Ecto neural progenitor cell (in vitro differentiated cells): ENCODE measurements around the gene BMP10.
A peak's percentile ranks its signal among the peaks of the same experiment; 100 is the strongest.

ENCODE experiments used
- DNase-seq: peaks from one replicate; pipeline ENCODE4 v3.0.0-alpha.2; 2018; ENCODE audit warnings: low spot score

BMP10 gene

DNA sequence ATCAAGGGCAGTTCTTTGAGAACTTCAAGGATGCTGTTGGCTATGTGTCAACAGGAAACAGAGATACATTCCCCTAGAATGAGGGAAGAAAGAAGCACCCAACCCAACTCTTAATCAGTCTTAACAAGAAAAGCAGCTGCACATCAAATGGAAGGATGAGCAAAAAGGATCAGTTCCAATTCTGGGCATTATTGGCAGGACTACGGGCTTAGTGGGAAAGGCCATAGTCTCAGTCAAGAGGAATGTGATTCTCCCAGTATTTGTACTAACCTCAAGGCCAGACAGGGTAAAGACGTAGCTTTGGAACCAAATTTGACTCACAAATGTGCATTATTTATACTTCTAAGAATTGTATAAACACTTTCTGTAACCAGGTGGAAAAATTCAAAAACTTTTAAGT, 18.2 kb downstream of the BMP10 start:
- no peak for DNase-seq

DNA sequence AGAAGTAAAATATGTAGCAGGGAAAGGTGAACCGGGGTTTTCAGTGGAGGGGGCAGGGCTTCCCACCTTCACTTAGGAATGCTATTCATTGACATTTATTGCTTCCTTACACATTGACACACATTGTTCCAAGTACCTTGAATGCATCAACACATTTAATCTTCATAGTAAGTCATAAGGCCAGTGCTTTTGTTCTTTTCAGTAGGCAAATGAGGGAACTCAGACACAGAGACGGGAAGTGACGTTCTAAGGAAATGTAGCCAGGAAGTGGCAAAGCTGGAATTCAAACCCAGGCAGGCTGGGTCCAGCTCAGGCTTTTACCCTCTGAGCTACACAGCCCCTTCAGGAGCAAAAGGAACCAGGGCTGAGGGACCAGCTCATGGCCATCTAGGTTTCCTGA, 20.7 kb downstream of the BMP10 start:
- no peak for DNase-seq

DNA sequence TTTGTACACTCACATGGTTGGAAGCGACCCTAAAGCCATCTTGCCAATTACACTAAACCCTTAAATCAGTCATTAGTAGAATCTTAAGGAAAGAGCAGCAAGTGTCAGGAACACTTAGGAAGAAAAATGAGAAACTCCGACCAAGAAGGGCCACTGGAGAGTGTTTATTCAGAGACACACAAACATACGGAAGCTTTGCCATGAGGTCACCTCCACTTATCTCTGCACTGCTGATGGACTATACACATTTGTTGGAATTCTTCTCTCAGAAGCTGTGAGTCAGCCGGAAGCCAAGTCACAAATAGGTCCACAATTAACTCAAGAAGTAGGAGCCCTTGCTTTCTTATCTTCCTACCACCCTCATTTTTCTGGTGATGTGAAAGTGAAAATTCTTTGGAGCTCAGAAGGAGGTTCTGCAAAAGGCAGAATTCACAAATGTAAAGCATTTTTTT, 21.6 kb downstream of the BMP10 start:
- no peak for DNase-seq

DNA sequence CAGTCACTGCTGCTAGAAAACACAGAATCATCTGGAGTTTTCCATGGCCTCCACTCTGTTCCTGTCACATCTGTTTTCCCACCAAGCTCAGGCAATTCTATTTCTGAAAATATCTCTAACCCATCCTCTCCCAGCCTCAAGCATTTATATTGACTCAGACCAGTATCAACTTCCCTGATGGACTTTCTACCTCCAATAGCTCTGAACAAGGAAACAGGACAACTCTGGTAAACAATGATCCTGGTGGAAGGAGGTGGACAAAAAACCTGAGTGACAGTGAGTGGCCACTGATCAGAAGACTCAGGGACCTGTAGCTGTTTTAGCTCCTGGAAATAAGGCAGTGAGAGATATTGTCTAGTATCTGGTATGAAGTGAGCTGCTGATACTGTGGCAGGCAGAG, 23.4 kb downstream of the BMP10 start:
- DNase-seq, result no peak

DNA sequence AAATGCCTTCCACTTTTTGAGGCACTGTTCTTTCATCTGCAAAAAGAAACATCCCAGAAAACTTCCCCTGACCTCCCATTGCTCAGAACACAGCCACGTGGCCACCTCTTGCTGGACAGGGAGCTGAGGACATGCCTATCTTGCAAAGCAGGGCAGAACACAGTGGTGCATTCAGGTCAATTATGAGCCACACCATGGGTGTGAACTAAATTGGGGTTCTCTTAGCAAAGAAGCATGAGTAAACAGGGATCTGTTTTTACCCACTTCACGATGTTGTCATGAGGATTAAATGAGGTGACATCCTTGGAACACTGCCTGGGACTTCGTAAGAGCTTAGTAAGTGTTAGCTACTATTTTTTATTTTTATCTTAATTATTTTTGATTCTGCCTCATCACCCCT, 25.1 kb downstream of the BMP10 start:
- DNase-seq, result no peak

DNA sequence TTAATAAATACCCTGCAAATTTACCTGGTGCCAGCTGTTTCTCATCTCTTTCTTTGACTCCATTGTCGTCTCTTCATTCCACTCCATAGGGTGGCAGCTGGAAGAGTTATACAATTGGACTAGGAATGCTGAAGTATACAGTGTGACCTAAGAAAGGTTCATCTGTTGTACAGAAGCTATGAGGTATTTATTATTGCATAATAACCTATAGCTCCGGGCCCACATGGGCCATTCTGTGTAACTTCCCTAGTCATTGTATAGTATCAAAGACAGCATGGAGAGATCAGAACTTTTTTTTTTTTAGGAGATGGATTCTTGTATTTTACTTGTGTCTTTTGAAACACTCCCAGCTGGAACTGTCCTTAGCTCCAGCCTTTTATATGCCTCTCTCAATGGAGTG, 26.2 kb downstream of the BMP10 start:
- no peak for DNase-seq

DNA sequence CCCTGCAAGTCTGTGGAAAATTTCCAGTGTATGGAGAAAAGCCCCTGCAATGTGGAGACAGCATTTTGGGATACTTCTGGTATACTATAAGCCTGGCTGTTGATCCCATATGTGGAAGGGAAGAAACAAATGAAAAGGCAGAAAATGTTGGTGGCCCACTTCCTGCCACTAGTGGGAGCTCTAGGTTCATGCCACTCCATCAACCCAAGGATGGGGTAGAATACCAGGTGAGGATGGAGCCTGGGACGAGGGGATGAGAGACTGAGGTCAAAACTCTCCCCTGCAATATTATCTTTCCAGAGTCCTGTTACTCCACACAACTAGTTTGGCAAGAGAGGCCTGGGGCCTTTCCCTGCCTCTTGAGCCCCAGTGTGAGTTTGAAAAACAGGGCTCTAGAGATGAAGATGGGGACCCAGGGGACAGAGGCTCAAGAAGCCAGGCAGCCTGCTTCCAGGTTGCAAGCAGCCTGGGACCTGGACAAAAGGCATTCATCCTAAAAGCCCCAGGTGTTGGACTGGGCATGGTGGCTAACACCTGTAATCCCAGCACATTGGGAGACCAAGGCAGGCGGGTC, 31.9 kb downstream of the BMP10 start:
- DNase-seq, result no peak

DNA sequence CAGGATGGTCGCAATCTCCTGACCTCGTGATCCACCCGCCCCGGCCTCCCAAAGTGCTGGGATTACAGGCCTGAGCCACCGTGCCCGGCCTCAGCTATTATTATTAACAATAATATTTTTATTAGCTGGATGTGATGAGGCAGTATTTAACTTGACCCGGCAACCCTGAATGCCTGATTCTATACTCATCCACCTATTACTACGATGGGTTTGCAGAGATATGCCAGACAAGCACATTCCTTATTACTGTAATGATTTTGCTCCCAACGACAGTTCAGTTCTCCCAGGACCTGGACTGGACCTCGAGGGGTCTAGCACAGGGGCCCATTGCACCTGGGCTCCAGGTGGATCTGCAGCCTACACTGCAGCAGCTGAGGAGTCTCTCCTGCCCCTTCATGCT, 32.6 kb downstream of the BMP10 start:
- DNase-seq, result no peak

DNA sequence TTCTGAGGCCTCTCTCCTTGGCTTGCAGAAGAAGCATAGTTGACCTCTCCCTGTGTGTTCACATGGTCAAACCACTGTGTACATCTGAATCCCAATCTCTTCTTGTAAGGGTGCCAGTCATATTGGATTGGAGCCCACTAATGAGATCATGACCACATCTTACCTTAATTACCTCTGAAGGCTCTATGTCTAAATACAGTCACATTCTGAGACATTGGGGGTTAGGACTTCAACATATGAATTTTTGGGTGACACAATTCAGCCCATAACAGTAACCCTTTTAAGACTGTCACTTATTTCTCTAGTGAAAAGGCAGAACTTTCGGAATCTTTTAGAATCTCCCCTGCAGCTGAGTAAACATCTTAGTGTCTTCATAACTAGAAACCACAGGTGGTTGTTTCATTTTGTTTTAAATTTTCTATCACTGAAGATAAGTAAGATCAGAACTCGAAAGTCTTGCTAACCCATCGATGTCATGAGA, 33.3 kb downstream of the BMP10 start:
- DNase-seq, result no peak

DNA sequence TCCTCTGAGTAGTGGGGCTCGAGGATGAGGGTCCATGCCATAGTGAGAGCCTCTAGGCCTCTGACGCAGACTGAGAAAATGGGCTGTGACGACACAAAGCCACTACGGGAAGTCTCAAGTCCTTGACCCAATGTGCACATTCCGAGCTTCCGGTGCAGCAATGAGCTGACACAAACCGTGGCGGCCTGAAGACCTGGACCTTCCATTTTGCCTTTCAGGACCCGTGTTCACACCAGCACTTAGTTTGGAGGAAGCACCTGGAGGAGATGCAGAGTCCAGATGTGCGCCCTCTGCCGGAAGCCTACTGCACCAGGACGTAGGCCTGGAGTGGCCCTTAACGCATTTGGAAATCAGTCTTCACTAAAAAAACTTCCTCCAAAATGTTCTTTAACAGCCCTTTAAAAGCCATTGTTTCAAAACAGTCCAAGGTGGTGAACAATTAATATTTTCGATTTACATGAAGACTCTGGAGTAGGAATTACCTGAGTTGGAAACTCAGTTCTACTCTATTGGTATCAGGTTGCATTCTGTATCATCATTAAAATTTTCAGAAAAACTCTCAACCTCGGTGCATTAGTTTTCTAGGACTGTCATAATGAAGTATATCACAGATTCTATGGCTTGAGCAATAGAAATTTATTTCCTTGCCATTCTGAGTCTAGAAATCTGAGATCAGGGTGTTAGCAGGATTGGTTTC, 33.9 kb downstream of the BMP10 start:
- DNase-seq, result peak; percentile 69

DNA sequence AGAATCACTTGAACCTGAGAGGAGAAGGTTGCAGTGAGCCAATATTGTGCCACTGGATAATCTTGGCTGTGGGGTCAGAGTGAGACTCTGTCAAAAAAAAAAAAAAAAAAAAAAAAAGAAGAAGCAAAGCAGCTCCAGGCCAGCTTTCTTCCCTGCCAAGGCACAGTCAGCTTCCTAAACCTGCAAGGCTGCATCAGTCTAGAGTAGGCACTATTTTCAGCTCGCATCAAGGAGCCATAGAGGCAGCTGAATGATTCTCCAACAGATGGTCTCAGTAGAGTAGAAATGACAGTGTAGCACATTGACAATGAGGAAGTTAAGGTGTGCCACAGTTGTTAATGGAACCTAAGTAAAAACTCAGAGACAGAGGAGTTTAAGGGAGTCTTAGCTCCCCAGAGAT, 35.6 kb downstream of the BMP10 start:
- DNase-seq, result no peak

DNA sequence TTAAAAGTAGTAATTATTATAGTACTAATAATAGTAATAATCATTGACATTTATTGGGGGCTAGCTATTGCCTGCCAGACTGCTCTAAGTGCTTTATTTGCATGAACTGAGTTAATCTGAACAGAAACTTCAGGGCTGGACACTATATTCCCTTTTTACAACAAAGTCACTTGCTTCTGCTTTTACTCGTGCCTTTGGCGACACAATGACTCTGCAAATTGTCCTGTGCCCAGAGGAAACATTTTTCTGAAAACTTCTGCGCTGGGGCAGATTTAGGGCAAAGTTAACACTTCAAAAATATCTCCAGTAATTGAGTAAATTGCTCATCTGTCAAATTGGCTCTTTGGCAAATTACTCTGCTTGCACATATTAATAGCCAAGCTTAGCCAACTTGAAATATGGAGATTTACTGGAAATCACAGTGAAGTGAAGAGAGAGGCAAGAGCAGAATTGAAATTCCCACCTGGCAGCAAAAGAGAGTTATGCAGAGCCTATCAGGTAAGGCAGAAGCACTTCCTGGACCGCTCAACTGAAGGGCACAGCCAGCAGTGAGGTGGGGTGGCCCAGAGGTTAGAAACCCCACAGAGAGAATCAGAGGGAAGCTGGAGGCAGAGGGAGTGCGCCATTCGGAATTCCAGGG, 36.3 kb downstream of the BMP10 start:
- DNase-seq, result no peak

DNA sequence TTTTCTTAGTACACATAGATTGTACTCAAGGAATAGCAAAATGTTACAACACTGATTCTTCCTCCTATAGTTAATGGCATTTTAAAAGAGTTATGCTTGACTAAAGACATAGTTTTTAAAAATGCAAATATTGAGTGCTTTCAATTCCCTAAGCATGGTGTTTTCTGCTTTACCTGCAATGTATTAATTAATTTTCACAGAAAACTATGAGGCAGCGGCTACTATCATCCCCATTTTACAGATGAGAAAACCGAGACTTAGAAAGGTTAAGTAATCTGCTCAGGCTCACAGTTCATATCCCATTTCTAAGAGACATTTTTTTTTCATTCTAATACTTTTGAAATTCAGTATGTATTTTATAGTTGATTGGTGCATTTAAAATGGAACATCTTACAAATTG, 38.0 kb downstream of the BMP10 start:
- DNase-seq, result no peak

DNA sequence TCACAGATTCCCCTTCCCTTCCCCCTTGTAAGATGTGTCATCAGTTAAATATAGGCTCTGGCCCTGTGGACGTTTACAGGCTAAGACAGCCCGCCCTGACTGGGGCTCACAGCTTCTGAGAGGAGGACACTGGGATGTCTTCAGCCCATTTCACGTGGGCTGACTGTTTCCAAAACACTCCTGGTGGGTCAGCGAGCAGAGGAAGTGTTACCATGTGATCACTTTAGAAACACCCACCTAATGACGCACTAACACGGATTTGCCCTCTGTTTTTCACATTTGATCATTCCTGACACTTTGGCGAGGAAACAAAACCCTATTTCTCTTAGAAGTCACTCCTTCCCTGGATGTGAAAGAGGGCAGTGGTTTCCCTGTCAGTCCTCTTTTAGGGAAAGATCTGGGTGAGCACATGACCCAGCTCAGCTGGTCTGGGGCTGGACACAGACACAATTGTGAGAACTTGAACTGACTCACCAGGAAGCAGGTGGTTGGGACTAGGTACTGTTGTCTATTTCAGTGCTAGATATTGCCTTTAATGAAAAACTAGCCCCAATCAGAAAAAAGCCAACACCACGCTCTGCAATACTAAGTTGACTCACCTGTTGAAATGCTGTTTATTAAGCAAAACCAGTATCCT, 38.8 kb downstream of the BMP10 start:
- no peak for DNase-seq

DNA sequence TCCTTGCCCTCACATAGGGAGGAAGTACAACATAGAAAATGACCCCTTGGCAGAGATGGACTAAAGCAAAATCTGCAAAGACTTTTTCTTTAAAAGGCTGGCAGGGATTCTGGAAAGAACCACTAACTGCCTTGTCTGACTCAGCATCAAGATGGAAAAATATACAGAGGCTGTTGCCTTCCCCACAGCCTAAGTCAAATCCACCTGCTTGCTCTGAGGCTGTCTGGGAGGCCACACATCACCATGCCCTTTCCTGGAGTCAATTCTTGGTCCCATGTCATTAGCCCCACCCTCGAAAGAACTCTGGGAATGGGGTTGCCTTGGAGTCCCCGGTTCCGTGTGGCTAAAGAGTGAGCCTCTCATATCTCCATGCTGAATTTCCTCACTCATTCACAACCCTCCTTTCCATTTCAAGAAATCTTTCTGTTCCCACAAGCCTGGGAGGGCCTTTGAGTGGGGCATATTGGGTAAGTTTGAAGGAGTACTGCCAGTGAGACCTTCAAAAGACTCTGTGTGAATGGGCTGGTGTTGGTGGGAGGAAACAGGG, 39.4 kb downstream of the BMP10 start:
- DNase-seq, result no peak

DNA sequence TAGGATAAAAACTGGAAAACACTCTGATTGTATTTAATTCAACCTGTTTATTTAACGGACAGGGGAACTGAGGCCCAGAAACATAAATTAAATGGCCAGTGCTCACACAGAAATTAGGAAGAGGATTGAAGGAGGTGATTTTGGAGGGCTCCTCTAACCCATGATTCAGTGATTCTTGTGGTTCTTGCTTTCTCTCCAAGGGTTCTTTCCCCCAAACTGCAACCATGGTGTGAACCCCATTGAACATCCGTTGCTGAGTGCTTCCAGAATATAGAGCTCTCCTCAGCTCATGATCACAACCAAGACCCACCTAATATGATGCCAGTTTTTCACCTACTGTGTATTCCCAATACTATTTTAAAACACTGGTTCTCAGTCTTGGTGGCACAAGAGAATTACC, 41.4 kb downstream of the BMP10 start:
- no peak for DNase-seq

DNA sequence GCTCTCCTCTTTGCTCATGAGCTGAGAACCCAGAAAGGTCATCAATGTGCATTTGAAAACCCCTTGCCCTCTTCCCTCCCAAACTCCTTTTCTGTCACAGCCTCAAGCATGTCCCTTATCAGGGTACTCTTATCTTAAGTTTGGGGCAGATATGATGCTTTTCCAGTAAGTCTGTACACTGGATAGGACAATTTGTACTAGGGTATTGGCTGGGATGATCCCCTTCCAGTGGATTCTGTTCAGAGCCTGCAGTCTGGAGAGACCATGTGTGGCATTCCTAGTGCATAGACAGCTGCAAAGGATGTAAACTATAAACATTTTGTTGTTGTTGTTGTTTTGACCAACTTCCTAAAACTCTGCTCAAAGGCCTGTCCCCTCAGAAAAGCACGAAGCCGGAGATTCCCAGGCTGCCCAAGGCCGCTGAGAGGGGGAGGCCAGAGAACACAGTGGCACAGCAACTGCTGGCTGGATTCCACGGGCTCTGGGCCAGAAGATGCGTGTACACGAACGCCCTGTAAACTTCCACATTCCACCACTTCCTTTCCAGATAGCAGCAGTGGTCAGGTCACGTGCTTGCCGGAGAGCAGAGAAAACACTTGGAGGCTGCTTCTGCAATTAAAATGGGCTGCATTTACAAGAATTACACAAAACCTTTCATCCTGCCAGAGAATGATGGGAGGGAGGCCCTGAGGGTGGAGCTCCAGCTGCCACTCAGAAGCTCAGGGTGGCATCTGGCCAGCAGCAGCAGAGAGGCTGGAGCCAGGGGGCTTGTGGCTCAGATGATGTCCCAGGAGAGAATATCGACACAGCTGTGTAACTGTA, 42.1 kb downstream of the BMP10 start:
- no peak for DNase-seq

DNA sequence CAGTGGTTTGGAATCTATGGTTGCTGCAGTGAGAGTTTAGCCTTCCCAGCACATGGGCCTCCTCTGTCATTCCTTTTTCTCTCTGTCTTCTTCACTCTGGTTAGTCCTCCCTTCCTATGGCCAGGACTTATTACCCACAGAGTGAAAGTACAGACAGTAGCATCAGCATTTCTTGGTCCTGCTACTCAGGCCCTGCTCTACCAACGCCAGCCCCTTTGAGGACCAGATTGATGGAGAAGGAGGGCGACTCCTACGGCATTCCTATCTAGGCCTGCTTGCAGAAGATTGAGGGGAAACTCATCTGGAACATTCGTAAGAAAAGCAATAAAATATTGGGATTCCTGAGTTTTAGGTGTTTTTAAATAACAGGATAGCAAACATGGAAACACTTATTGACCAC, 43.5 kb downstream of the BMP10 start:
- no peak for DNase-seq

DNA sequence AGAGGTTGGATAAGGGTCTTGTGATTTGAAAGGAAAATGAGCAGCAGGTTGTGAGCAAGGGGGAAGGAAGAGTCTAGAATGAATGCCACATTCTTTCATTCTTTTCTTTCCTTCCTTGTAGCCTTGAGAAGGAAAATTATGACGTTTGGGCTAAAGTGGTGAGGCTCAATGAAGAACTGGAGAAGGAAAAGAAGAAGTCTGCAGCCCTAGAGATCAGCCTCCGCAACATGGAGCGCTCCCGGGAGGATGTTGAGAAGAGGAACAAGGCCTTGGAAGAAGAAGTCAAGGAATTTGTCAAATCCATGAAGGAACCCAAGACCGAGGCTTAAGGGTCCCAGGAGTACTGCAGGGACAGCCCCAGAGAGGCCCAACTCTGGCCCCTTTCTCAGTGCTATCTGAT, 45.3 kb downstream of the BMP10 start:
- DNase-seq, result no peak

DNA sequence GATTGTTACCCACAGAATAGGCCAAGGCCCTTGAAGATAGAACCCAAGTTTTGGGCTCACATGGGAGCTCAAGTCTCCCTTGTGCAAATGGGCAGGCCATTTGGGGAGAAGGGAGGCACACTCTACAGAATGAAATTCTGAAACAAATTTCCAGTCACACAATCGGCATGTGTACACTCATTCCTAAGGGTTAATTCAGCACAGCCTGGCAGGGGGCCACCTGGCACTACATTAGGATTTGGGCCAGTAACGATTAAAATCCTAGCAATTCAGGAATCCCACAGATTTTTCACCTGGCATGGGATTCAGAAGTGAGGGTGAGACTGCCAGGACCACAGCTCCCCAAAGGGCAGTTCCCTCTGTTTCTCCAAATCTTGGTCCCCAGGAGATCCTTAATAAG, 46.4 kb downstream of the BMP10 start:
- no peak for DNase-seq

DNA sequence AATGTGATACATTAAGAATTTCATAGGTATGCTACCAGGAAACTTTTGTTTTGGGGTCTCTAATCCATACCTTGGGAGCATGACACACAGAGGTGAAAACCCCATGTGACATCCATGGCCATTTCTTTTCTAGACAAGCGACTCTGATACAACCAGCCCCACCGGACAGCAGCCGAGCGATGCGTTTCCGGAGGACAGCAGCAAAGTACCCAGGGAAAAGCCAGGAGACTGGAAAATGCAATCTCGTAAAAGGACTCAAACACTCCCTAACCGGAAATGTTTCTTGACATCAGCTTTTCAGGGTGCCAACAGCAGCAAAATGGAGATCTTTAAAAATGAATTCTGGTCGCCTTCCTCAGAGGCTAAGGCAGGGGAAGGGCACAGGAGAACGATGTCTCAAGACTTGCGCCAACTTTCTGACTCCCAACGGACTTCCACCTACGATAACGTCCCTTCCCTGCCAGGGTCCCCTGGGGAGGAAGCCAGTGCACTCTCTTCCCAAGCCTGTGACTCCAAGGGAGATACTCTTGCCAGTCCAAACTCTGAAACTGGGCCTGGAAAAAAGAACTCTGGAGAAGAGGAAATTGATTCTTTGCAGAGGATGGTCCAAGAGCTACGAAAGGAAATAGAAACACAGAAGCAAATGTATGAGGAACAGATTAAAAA, 48.9 kb downstream of the BMP10 start:
- no peak for DNase-seq
